ENCODE results near the gene RNASEH2A.

GRCh38 chr19:12815088-12815487 lies 8.7 kb downstream of the RNASEH2A start:
- TF ChIP-seq POLR2AphosphoS5 (IDR thresholded peaks at IDR 0.05; ENCODE audit: low read depth, low read length) (no peak), SIN3A (IDR thresholded peaks at IDR 0.05; ENCODE audit: borderline replicate concordance, insufficient read depth, low read length) (no peak), TAF1 (IDR thresholded peaks at IDR 0.05; ENCODE audit: borderline replicate concordance, insufficient read depth, low read length) (no peak)
